ENCODE results near the gene ZFAND2A. TPM values are rescaled to one million over a fixed set of nuclear protein-coding genes. Genes with fewer than 3 reads are reported as not detected.
"Not testable (repeated sequence)": the region's sequence is repeated elsewhere in the genome, so short reads cannot be mapped to it uniquely, and the experiment has no call there.

The ZFAND2A gene
- total RNA-seq, 6 experiments from 2014 or later, result 14.3 to 20.8 (median 18.0) TPM

DNA sequence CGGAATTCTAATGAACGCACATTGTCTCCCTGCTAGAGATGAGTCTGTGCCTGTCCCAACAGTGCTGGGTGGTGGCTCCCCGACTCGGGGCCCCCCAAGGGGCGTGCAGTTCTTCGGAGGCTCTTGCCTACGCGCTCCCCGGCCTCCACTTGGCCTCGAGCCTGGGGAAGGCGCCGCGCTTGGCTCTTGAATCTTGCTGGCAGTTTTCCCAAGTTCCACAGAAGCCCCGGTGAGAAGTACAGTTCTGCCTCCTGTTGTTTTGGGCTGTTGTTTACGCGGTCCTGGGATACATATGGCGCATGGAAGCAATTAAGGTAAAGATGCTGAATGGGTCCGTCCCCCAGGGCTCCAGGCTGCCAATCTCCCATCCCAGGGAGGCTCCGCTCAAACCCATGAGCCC lies 40.0 kb upstream of the ZFAND2A start:
- Mint-ChIP-seq H3K4me1 (ENCODE audit: low read depth) (peaks cover 18% of the 10 kb centered on the region), H3K36me3 (ENCODE audit: low read depth) (no peaks in the 10 kb centered on the region), H3K4me3 (no peak overlapping the region), H3K9me3 (no peaks in the 10 kb centered on the region), H3K27ac (no peak overlapping the region), H3K27me3 (ENCODE audit: insufficient read depth) (peaks cover 33% of the 10 kb centered on the region)
- TF ChIP-seq, protein P1, sequence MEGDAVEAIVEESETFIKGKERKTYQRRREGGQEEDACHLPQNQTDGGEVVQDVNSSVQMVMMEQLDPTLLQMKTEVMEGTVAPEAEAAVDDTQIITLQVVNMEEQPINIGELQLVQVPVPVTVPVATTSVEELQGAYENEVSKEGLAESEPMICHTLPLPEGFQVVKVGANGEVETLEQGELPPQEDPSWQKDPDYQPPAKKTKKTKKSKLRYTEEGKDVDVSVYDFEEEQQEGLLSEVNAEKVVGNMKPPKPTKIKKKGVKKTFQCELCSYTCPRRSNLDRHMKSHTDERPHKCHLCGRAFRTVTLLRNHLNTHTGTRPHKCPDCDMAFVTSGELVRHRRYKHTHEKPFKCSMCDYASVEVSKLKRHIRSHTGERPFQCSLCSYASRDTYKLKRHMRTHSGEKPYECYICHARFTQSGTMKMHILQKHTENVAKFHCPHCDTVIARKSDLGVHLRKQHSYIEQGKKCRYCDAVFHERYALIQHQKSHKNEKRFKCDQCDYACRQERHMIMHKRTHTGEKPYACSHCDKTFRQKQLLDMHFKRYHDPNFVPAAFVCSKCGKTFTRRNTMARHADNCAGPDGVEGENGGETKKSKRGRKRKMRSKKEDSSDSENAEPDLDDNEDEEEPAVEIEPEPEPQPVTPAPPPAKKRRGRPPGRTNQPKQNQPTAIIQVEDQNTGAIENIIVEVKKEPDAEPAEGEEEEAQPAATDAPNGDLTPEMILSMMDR (IDR thresholded peaks at IDR 0.05), result no peak
- no peak for DNase-seq

- Mint-ChIP-seq H3K4me1 (ENCODE audit: low read depth) (peaks cover 18% of the 10 kb centered on the region), H3K27ac (peak overlapping the region; percentile 85), H3K9me3 (no peaks in the 10 kb centered on the region), H3K27me3 (ENCODE audit: insufficient read depth) (peaks cover 31% of the 10 kb centered on the region), H3K4me3 (peak overlapping the region; percentile 45; the same call in 1 of the 2 replicates), H3K36me3 (ENCODE audit: low read depth) (no peaks in the 10 kb centered on the region)
- TF ChIP-seq, protein P1 (IDR thresholded peaks at IDR 0.05), result no peak
- peak; percentile 94 for DNase-seq
These were observed 38.1 kb upstream of the ZFAND2A start for GRCh38 chr7:1197997-1198625.

DNA sequence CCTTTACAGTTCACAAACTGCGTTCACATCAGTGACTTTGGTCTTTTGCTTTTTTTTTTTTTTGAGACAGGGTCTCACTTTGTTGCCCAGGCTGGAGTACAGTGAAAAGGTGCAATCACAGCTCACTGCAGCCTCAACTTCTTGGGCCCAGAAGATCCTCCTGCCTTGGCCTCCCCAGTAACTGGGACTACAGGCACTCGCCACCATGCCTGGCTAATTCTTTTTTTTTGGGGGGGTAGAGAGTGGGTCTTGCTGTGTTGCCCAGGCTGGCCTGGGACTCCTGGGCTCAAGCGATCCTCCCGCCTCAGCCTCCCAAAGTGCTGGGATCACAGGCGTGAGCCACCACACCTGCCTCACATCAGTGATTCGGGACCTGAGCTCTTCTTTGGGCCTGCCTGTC lies 37.0 kb upstream of the ZFAND2A start:
- H3K4me1 Mint-ChIP-seq (ENCODE audit: low read depth), result peaks cover 25% of the 10 kb centered on the region
- no peaks in the 10 kb centered on the region for H3K9me3 Mint-ChIP-seq
- H3K4me3 Mint-ChIP-seq, result no peak overlapping the region
- no peak overlapping the region for H3K27ac Mint-ChIP-seq
- peaks cover 29% of the 10 kb centered on the region for H3K27me3 Mint-ChIP-seq (ENCODE audit: insufficient read depth)
- no peaks in the 10 kb centered on the region for H3K36me3 Mint-ChIP-seq (ENCODE audit: low read depth)
- TF ChIP-seq, protein P1 (IDR thresholded peaks at IDR 0.05), result no peak
- DNase-seq, result no peak

DNA sequence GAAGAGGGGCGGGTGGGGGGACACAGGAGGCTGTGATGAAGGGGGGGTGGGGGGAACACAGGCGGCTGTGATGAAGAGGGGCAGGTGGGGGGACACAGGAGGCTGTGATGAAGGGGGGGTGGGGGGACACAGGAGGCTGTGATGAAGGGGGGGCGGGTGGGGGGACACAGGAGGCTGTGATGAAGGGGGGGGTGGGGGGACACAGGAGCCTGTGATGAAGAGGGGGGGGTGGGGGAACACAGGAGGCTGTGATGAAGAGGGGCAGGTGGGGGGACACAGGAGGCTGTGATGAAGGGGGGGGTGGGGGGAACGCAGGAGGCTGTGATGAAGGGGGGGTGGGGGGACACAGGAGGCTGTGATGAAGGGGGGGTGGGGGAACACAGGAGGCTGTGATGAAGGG lies 36.4 kb upstream of the ZFAND2A start:
- not testable (repeated sequence) for H3K27ac Mint-ChIP-seq; DNase-seq; H3K9me3 Mint-ChIP-seq; H3K4me3 Mint-ChIP-seq; H3K36me3 Mint-ChIP-seq (ENCODE audit: low read depth)
- Mint-ChIP-seq H3K27me3 (ENCODE audit: insufficient read depth) (peaks cover 26% of the 10 kb centered on the region), H3K4me1 (ENCODE audit: low read depth) (peaks cover 26% of the 10 kb centered on the region)

GRCh38 chr7:1193593-1194424 lies 33.8 kb upstream of the ZFAND2A start:
- Mint-ChIP-seq H3K9me3 (no peaks in the 10 kb centered on the region), H3K4me1 (ENCODE audit: low read depth) (peaks cover 26% of the 10 kb centered on the region), H3K27me3 (ENCODE audit: insufficient read depth) (peaks cover 25% of the 10 kb centered on the region), H3K4me3 (no peak overlapping the region), H3K27ac (no peak overlapping the region), H3K36me3 (ENCODE audit: low read depth) (no peaks in the 10 kb centered on the region)
- TF ChIP-seq, protein P1 (IDR thresholded peaks at IDR 0.05), result peak; percentile 76
- peak; percentile 45 for DNase-seq

- H3K9me3 Mint-ChIP-seq, result no peaks in the 10 kb centered on the region
These were observed 32.2 kb upstream of the ZFAND2A start for GRCh38 chr7:1192171-1192676.

More at GRCh38 chr7:1192171-1192676, 32.2 kb upstream of the ZFAND2A start:
- H3K4me3 Mint-ChIP-seq, result peak overlapping the region; percentile 8; the same call in 1 of the 2 replicates
- TF ChIP-seq, protein P1 (IDR thresholded peaks at IDR 0.05), result peak; percentile 47
- peaks cover 28% of the 10 kb centered on the region for H3K27me3 Mint-ChIP-seq (ENCODE audit: insufficient read depth)
- H3K27ac Mint-ChIP-seq, result peak overlapping the region; percentile 45
- H3K4me1 Mint-ChIP-seq (ENCODE audit: low read depth), result peaks cover 10% of the 10 kb centered on the region
- peak; percentile 70 for DNase-seq
- no peaks in the 10 kb centered on the region for H3K36me3 Mint-ChIP-seq (ENCODE audit: low read depth)

All from HFFc6 (cell line).